Right forelimb (tissue), 1 donor: ENCODE measurements around the gene IRAK3.

Experiments used
- DNase-seq: peaks from one replicate; pipeline ENCODE4 v3.0.0-alpha.2; 2018

Gene IRAK3

GRCh38 chr12:66188584-66189485 is at the start of gene IRAK3:
Gene IRAK3 (plus strand): TSS chr12:66189214. CDS start chr12:66189300, 86 bp downstream.
- peak; percentile 78 for DNase-seq

GRCh38 chr12:66139328-66139727 is 49.7 kb upstream of the IRAK3 start:
- DNase-seq, result no peak

- no peak for DNase-seq
Measured at GRCh38 chr12:66140731-66141130, 48.3 kb upstream of the IRAK3 start.

GRCh38 chr12:66141299-66141698 is 47.7 kb upstream of the IRAK3 start:
- no peak for DNase-seq

- DNase-seq, result no peak
Measured at GRCh38 chr12:66142826-66143225, 46.2 kb upstream of the IRAK3 start.

GRCh38 chr12:66143868-66144267 is 45.1 kb upstream of the IRAK3 start:
- DNase-seq, result no peak

GRCh38 chr12:66144791-66145754 is 43.9 kb upstream of the IRAK3 start:
- no peak for DNase-seq

GRCh38 chr12:66149702-66150398 is 39.2 kb upstream of the IRAK3 start:
- DNase-seq, result no peak

GRCh38 chr12:66152732-66153131 is 36.3 kb upstream of the IRAK3 start:
- DNase-seq, result no peak

- DNase-seq, result no peak
Measured at GRCh38 chr12:66154776-66155175, 34.2 kb upstream of the IRAK3 start.

GRCh38 chr12:66156654-66157053 is 32.4 kb upstream of the IRAK3 start:
- no peak for DNase-seq

- no peak for DNase-seq
Measured at GRCh38 chr12:66159123-66159522, 29.9 kb upstream of the IRAK3 start.

GRCh38 chr12:66160704-66161103 is 28.3 kb upstream of the IRAK3 start:
- no peak for DNase-seq

- no peak for DNase-seq
Measured at GRCh38 chr12:66162701-66163100, 26.3 kb upstream of the IRAK3 start.

GRCh38 chr12:66163289-66163688 is 25.7 kb upstream of the IRAK3 start:
- no peak for DNase-seq

- DNase-seq, result no peak
Measured at GRCh38 chr12:66164349-66164821, 24.6 kb upstream of the IRAK3 start.

GRCh38 chr12:66165141-66165540 is 23.9 kb upstream of the IRAK3 start:
- no peak for DNase-seq

- no peak for DNase-seq
Measured at GRCh38 chr12:66166561-66166960, 22.5 kb upstream of the IRAK3 start.

GRCh38 chr12:66168410-66168809 is 20.6 kb upstream of the IRAK3 start:
- DNase-seq, result no peak

GRCh38 chr12:66169221-66170170 is 19.5 kb upstream of the IRAK3 start, which contains the start of gene TMBIM4:
Gene TMBIM4 (minus strand): TSS chr12:66169996. CDS start chr12:66169951, 45 bp downstream.
- DNase-seq, result peak; percentile 94

GRCh38 chr12:66170606-66171005 is 18.4 kb upstream of the IRAK3 start:
- no peak for DNase-seq
